ENCODE data around the gene ATP13A3.

- TF ChIP-seq, protein P1, sequence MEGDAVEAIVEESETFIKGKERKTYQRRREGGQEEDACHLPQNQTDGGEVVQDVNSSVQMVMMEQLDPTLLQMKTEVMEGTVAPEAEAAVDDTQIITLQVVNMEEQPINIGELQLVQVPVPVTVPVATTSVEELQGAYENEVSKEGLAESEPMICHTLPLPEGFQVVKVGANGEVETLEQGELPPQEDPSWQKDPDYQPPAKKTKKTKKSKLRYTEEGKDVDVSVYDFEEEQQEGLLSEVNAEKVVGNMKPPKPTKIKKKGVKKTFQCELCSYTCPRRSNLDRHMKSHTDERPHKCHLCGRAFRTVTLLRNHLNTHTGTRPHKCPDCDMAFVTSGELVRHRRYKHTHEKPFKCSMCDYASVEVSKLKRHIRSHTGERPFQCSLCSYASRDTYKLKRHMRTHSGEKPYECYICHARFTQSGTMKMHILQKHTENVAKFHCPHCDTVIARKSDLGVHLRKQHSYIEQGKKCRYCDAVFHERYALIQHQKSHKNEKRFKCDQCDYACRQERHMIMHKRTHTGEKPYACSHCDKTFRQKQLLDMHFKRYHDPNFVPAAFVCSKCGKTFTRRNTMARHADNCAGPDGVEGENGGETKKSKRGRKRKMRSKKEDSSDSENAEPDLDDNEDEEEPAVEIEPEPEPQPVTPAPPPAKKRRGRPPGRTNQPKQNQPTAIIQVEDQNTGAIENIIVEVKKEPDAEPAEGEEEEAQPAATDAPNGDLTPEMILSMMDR (IDR thresholded peaks at IDR 0.05), result no peak
- TF ChIP-seq EP300 (IDR thresholded peaks at IDR 0.05), result no peak
Observed at GRCh38 chr3:194447657-194448056, 39.1 kb downstream of the ATP13A3 start.
